ENCODE measurements around the gene TMEM219. TPM values are rescaled to one million over a fixed set of nuclear protein-coding genes. Genes with fewer than 3 reads are reported as not detected.

Gene TMEM219
- total and polyA plus RNA-seq, 2 donors (not counting 3 experiments of a cell fraction or from before 2014, with no cell fraction given) = 110 to 182 TPM

- H3K9me1 ChIP-seq (replicated peaks; ENCODE audit: control insufficient read depth, extremely low read depth, insufficient read depth, low read length) = no peaks in the 10 kb centered on the region
- H4K20me1 ChIP-seq (replicated peaks; ENCODE audit: control insufficient read depth, extremely low read depth, insufficient read depth, low read length) = no peaks in the 10 kb centered on the region
- peaks cover 0 to 5% of the 10 kb centered on the region in 2 experiments for H3K36me3 ChIP-seq (ENCODE audit: control insufficient read depth in 2 of 2, extremely low read depth in 1 of 2, insufficient read depth in 2 of 2, low read length in 2 of 2)
- ChIA-PET POLR2A (no interaction called here), CTCF (interaction anchor here (0.5 to 3.8 kb wide), 26 partner anchors 9 to 315 kb away, joined by 3 to 26 read pairs (median 4); partner anchors contain the start of genes ASPHD1, PAGR1, TAOK2 and TMEM219)
- H3K27ac ChIP-seq (ENCODE audit: insufficient read depth, low read depth, low read length) = no peak overlapping the region
- peaks cover under 1% of the 10 kb centered on the region for H3K4me1 ChIP-seq (ENCODE audit: control insufficient read depth, extremely low read depth, insufficient read depth, low read length)
- peaks cover 10 to 16% of the 10 kb centered on the region in 2 experiments for H3K27me3 ChIP-seq (ENCODE audit: control insufficient read depth in 2 of 2, insufficient read depth in 2 of 2, low read length in 2 of 2)
- no peaks in the 10 kb centered on the region for H3K79me2 ChIP-seq (ENCODE audit: control insufficient read depth, insufficient read depth, low read length)
- no TSS peak for BruUV-seq (replicated peaks)
- H3K4me2 ChIP-seq (ENCODE audit: insufficient read depth, low read length) = no peak overlapping the region
- FAIRE-seq (no peak), DNase-seq (ENCODE audit: low read depth, low spot score) (no peak)
- intact Hi-C loops (cut with micrococcal nuclease) (no loop called here), dilution Hi-C loops (cut with MboI; ENCODE audit: extremely low pct_ligation_motif_present, low sequenced_read_pairs) (no loop called here)
- TF ChIP-seq POLR2A (IDR thresholded peaks at IDR 0.05; ENCODE audit: low read depth, low read length) = no peak
- TF ChIP-seq MYC (IDR thresholded peaks at IDR 0.05; ENCODE audit: low read depth, low read length) = no peak
- no peak for TF ChIP-seq JUN (IDR thresholded peaks at IDR 0.05; ENCODE audit: borderline replicate concordance, insufficient read depth, insufficient read length, low read depth)
- TF ChIP-seq FOS (IDR thresholded peaks at IDR 0.05; ENCODE audit: borderline replicate concordance, insufficient read depth, low read length) = no peak
- TF ChIP-seq, protein P1, sequence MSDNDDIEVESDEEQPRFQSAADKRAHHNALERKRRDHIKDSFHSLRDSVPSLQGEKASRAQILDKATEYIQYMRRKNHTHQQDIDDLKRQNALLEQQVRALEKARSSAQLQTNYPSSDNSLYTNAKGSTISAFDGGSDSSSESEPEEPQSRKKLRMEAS (IDR thresholded peaks at IDR 0.05; ENCODE audit: insufficient read depth, insufficient read length) = no peak
- TF ChIP-seq CTCF (IDR thresholded peaks at IDR 0.05; ENCODE audit: extremely low read depth in 1 of 2, insufficient read depth in 1 of 2, low read depth in 1 of 2, low read length in 2 of 2) = no peak
- no peak for TF ChIP-seq GATA2 (IDR thresholded peaks at IDR 0.05; ENCODE audit: insufficient read depth, insufficient read length, low read depth, low read length)
- TF ChIP-seq POLR2AphosphoS5 (IDR thresholded peaks at IDR 0.05; ENCODE audit: insufficient read depth, low read depth, low read length) = no peak
- no peak for TF ChIP-seq EZH2 (IDR thresholded peaks at IDR 0.05; ENCODE audit: borderline replicate concordance, low read depth, low read length, severe bottlenecking)
- no peak overlapping the region for H3K9ac ChIP-seq (replicated peaks; ENCODE audit: extremely low read depth, insufficient read depth, low read length)
- no peak overlapping the region for H3K4me3 ChIP-seq (replicated peaks in 1 of 3; ENCODE audit: insufficient read depth in 1 of 3, low read depth in 1 of 3, low read length in 3 of 3)
- H3K9me3 ChIP-seq (replicated peaks; ENCODE audit: control insufficient read depth, insufficient read depth, low read length) = no peaks in the 10 kb centered on the region
- no peak overlapping the region for H2AFZ ChIP-seq (ENCODE audit: low read depth, low read length)
Observed at GRCh38 chr16:30006095-30006473, 44.2 kb downstream of the TMEM219 start.
